HG03520 (cell line): ENCODE measurements around the gene TBC1D9B.
A peak's percentile ranks its signal among the peaks of the same experiment; 100 is the strongest.

Experiments used
- ATAC-seq: cut with Tn5 transposase; IDR thresholded peaks from one replicate; pipeline ENCODE4 v1.9.1; 2021; ENCODE audit warnings: mild to moderate bottlenecking, moderate library complexity; ENCODE audit not compliant: unreplicated experiment

The TBC1D9B gene

GRCh38 chr5:179907556-179908324 lies at the start of gene TBC1D9B:
Gene TBC1D9B, minus strand, starts transcription at chr5:179907897. Its CDS starts 76 bp downstream, at chr5:179907821.
- peak; percentile 72 for ATAC-seq

GRCh38 chr5:179955630-179956029 lies 47.9 kb upstream of the TBC1D9B start:
- no peak for ATAC-seq

GRCh38 chr5:179955062-179955461 lies 47.4 kb upstream of the TBC1D9B start:
- ATAC-seq: no peak

- no peak for ATAC-seq
Observed at GRCh38 chr5:179954434-179954833, 46.7 kb upstream of the TBC1D9B start.

GRCh38 chr5:179953987-179954386 lies 46.3 kb upstream of the TBC1D9B start:
- no peak for ATAC-seq

GRCh38 chr5:179936976-179937681 lies 29.4 kb upstream of the TBC1D9B start:
- no peak for ATAC-seq

GRCh38 chr5:179930788-179931473 lies 23.2 kb upstream of the TBC1D9B start:
- no peak for ATAC-seq

GRCh38 chr5:179927824-179928223 lies 20.1 kb upstream of the TBC1D9B start:
- no peak for ATAC-seq

GRCh38 chr5:179926657-179927056 lies 19.0 kb upstream of the TBC1D9B start:
- ATAC-seq: no peak

GRCh38 chr5:179923436-179923835 lies 15.7 kb upstream of the TBC1D9B start:
- ATAC-seq: no peak

GRCh38 chr5:179920175-179920574 lies 12.5 kb upstream of the TBC1D9B start:
- no peak for ATAC-seq

- ATAC-seq: no peak
Observed at GRCh38 chr5:179919487-179920060, 11.9 kb upstream of the TBC1D9B start.

GRCh38 chr5:179918742-179919486 lies 11.2 kb upstream of the TBC1D9B start:
- ATAC-seq: no peak

- no peak for ATAC-seq
Observed at GRCh38 chr5:179916523-179916922, 8.8 kb upstream of the TBC1D9B start.

GRCh38 chr5:179915406-179915935 lies 7.8 kb upstream of the TBC1D9B start:
- ATAC-seq: no peak

- no peak for ATAC-seq
Observed at GRCh38 chr5:179914032-179914755, 6.5 kb upstream of the TBC1D9B start.

GRCh38 chr5:179913461-179913860 lies 5.8 kb upstream of the TBC1D9B start:
- ATAC-seq: no peak

GRCh38 chr5:179912951-179913350 lies 5.3 kb upstream of the TBC1D9B start:
- no peak for ATAC-seq

- no peak for ATAC-seq
Observed at GRCh38 chr5:179912386-179912785, 4.7 kb upstream of the TBC1D9B start.

- ATAC-seq: no peak
Observed at GRCh38 chr5:179909224-179909623, 1.5 kb upstream of the TBC1D9B start.
